CD4-positive, alpha-beta T cell treated with Interleukin-6 at 100 ng/mL for 8 hours (primary cell): ENCODE measurements around the gene CDK10.
"Not testable (repeated sequence)": the region's sequence is repeated elsewhere in the genome, so short reads cannot be mapped to it uniquely, and the experiment has no call there.

Experiments
- DNase-seq: peaks from one replicate; pipeline ENCODE4 v3.0.0-alpha.2; 2020; ENCODE audit warnings: mixed read lengths, low spot score

The CDK10 gene

GRCh38 chr16:89686520-89687091 lies at the start of gene CDK10:
Gene CDK10, plus strand, starts transcription at chr16:89686689. Its CDS starts 22 bp downstream, at chr16:89686711.
- DNase-seq = peak; percentile 83

- DNase-seq = no peak
Measured at GRCh38 chr16:89637379-89637778, 49.1 kb upstream of the CDK10 start.

GRCh38 chr16:89638455-89638854 lies 48.0 kb upstream of the CDK10 start:
- DNase-seq = no peak

DNA sequence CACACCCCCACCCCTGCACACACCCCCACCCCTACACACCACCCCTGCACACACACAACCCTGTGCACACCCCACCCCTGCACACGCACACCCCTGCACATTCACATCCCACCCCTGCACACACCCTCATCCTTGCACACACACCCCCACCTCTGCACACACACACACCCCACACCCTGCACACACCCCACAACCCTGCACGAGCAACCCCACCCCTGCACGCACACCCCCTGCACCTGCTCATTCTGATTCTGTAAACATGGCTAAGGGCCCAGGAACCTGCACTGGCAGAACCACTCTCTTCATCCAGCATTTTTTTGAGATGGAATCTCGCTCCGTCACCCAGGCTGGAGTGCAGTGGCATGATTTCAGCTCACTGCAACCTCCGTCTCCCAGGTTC lies 47.1 kb upstream of the CDK10 start:
- DNase-seq = no peak

DNA sequence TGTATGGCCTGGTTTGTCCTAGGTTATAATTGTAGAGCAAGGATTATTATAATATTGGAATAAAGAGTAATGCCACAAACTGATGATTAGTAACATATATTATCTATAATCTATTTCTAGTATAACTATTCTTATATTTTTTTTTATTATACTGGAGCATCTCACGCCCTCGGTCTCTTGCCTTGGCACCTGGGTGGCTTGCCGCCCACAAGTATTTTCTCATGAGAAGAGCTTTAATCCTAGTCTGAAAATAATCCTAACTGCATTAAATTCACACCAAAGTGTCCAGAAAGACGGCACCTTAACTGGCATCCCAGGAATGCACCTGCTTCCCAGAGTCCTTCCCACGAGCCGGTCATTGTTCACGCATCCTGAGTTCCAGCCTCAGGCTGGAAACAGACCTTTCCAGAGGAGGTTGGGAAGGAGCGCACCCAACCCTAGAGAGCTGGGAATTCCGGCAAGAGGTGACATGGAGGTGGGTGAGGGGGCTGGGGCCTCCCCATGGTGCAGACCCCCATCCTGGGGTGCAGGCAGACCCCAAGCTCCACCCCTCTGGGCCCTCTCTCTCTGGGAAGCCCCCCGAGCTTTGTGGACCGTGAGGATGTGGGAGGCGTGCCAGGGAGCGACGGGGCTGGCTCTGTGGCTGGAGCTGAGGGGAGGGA lies 44.9 kb upstream of the CDK10 start:
- DNase-seq = no peak

GRCh38 chr16:89642574-89642973 lies 43.9 kb upstream of the CDK10 start:
- DNase-seq = no peak

- no peak for DNase-seq
Measured at GRCh38 chr16:89643769-89644300, 42.7 kb upstream of the CDK10 start.

DNA sequence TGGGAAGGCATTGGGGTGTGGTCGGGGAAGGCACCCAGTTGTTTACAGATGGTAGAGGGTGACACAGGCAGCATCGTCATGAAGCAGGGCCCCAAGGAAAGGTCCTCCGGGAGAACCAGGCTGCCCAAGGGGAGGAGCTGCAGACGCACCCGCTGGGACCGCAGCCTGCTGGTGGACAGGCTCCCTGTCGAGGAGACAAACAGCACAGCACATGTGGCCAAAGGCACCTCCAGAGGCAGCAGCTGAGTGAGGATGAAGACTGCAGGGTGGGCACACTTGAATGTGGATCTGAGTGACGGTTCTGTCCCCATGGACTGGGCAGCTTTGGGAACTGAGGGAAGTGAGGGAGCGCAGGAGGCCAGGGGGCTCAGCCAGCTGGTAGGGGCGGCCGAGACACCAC lies 41.4 kb upstream of the CDK10 start:
- DNase-seq = no peak

- DNase-seq = no peak
Measured at GRCh38 chr16:89646270-89646669, 40.2 kb upstream of the CDK10 start.

DNA sequence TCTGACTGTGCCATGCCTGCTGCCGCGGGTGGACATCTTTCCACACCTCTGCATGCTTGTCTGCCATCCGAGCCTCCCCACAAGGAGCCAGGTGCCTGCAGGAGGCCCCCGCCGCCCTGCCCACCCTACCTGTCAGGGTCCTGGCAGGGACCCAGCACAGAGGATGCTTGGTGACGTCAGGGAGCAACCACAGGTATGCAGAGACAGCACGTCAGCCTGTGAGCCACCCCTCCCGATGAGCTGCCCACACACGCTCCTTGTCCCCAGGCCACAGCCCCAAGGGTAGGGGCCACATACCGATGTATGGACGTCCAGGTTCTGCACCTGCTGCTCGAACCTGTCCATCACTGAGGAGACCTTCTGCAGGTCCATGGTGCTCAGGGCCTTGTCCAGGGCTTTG lies 39.6 kb upstream of the CDK10 start:
- DNase-seq = no peak

- no peak for DNase-seq
Measured at GRCh38 chr16:89651584-89651983, 34.9 kb upstream of the CDK10 start.

GRCh38 chr16:89653656-89654295 lies 32.7 kb upstream of the CDK10 start:
- no peak for DNase-seq

GRCh38 chr16:89655062-89655643 lies 31.3 kb upstream of the CDK10 start:
- no peak for DNase-seq

DNA sequence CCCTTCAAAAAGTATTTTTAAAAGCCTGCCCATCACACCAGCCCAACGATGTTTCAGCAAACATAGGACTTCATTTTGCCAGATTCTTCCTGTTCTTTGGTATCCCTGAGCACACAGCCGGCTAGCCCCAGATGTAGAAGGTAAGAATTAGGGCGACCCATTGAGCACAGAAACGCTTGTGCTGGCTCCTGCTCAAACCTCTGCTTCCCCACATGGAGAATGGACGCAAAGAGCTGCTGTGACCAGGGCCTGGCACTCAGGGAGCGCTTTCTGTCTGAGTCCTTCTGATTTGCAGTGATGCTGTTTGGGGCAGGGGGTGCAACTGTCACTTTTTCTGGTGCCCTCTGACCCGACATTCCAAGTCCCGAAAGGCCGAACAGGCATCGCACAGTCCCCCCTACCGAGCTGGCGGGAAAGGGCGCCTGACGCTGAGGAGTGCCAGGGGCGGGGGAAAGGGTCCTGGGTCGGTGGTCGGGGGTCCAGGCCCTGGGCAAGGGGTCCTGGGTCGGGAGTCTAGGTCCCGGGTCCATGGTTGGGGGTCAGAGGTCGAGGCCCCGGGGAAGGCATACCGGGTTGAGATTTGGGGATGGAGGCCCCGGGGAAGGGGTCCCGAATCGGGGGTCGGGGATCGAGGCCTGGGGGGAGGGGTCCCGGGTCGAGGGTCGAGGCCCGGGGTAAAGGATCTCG lies 29.9 kb upstream of the CDK10 start:
- no peak for DNase-seq

DNA sequence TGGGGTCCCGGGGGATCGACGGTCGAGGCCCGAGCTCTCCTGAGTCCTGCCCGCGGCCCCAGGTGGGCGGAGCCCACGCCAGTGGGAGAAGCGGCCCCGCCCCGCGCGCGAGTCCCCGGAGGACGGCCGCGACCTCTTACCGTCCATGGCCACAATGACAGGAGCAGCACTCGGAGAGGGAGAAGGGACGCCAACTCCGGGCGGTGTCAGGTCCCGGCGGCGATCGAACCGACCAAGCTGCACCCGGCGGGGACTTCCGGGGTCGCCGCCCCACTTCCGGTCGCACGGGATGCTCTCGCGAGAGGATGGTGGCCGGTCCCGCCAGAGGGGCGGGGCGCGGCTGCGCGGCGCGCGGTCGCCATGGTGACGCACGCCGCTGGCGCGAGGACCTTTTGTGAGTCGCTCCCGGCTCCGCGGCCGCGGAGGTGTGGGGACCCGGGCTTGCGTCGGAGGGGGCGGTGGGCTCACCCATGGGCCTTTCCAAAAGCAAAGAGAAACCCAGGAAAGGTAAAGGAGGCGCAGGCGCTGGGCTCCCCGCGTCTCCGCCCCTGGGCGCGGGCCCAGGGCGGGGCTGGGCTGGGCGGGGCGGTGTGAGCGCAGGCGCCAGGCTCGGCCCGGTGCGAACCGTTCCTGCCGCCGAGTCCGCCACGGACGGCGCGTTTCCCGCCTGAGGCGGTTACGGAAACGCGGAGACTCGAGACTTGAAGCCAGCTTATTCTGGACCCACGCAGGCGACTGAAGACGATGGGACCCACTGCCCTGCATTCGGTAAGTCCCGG lies 28.9 kb upstream of the CDK10 start, which contains the start of the genes CHMP1A and SPATA33:
TSS of gene CHMP1A (minus strand) at position 267 of the 779 bp plus-strand sequence. CDS start at position 147, 120 bp downstream.
TSS of gene SPATA33 (plus strand) at position 395 of the 779 bp plus-strand sequence. CDS start at position 471, 76 bp downstream.
- DNase-seq = peak; percentile 89

GRCh38 chr16:89658221-89658879 lies 28.1 kb upstream of the CDK10 start:
- no peak for DNase-seq

DNA sequence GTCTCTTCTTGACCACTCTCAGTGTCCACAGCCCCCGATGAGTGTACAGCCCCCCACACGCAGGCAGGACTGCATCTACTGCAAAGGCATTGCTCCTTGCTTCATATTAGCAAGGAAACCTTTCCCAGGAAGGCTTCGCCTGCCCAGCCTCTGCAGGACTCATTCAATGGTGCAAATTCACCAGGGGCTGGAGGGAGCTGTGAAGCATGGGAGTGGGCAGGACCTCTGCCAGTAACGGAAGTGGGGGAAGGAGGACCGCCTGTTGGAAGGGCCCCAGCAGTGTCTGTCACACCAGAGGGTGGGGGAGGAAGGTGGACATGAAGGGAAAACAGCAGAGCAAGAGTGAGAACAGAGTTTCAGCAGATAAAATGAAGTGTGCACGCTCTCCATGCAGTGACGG lies 26.3 kb upstream of the CDK10 start:
- DNase-seq = no peak

DNA sequence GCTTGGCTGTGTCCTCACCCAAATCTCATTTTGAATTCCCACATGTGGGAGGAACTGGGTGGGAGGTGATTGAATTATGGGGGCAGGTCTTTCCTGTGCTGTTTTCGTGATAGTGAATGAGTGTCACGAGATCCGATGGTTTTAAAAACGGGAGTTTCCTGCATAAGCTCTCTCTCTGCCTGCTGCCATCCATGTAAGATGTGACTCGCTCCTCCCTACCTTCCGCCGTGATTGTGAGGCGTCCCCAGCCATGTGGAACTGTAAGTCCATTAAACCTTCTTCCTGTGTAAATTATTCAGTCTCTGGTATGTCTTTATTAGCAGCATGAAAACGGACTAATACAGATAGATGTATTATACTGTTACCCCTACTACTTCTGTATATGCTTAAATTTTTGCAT lies 25.3 kb upstream of the CDK10 start:
- no peak for DNase-seq

GRCh38 chr16:89664238-89664637 lies 22.3 kb upstream of the CDK10 start:
- not testable (repeated sequence) for DNase-seq

- not testable (repeated sequence) for DNase-seq
Measured at GRCh38 chr16:89667000-89667399, 19.5 kb upstream of the CDK10 start.

- no peak for DNase-seq
Measured at GRCh38 chr16:89667633-89668032, 18.9 kb upstream of the CDK10 start.
